ENCODE data around the gene PHF2.
A peak's percentile ranks its signal among the peaks of the same experiment; 100 is the strongest.

Gene PHF2

GRCh38 chr9:93567271-93567959 lies 9.0 kb upstream of the PHF2 start:
- DNase-seq = peak in 3 of 58 donors; percentile 29 to 57 (median 44)

GRCh38 chr9:93568169-93568568 lies 8.2 kb upstream of the PHF2 start:
- DNase-seq = no peak

DNA sequence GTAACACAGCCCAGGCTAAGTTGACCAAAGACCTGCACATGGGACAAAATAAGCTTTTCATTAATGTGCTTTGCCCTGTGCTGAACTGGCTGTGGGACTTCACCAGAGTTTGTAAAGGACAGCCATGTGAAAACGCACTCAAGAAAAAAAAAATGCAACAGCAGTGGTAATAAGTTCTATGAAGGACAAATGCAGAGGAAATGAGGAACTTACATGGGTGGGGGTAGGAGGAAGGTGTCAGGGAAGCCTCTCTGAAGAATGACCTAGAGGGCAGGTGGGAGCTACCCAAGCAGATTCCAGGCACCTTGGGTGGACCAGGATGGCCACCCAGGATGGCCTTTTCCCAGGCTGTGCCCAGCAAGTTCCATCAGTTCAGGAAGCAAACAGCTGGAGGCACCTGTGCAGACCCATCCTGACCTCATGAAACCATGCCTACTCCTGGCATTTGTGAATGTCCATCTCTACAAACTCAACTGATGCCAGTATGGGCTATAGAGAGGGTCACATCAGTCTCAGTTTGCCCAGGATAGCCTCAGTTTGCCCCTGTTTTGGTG lies 6.7 kb upstream of the PHF2 start:
- no peak for DNase-seq

GRCh38 chr9:93572221-93572620 lies 4.2 kb upstream of the PHF2 start:
- DNase-seq = no peak

DNA sequence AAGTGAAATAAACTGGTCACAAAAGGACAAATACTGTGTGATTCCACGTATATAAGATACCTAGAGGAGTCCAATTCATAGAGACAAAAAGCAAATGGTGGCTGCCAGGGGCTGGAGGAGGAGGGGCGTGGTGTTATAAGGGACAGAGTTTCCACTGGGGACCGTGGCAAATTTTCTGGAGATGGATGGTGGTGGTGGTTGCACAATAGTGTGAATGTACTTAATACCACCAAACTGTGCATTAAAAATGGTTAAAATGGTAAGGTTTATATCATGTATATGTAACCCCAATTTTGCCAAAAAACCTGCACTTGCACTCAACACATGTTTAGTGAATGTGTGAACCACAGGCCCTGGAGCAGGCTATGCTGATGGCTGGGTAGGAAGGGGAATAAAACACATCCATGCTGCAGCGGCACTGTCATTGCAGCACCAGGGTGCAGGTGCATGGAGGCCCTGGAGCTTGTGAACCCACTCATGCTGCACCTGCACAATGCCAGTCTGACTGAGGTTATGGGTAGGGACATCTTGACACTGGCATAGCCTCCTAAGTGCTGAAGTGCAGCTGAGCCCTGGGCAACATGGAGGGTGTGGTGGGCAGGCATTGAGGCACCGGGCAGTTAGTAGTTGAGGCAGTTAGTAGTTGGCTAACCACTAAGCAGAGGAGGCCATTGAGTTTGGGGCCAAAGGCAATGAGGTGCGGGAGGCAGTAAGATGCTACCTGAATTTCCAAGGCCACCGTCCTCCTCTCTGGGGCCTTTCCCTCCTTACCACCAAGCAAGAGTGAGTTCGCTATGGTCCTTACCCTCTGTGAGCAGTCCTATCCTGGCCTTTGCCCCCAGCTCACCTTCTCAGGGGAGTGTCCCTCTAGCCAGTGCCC lies 3.5 kb upstream of the PHF2 start:
- DNase-seq = no peak

- no peak for DNase-seq
Measured at GRCh38 chr9:93573516-93573828, 2.9 kb upstream of the PHF2 start.

DNA sequence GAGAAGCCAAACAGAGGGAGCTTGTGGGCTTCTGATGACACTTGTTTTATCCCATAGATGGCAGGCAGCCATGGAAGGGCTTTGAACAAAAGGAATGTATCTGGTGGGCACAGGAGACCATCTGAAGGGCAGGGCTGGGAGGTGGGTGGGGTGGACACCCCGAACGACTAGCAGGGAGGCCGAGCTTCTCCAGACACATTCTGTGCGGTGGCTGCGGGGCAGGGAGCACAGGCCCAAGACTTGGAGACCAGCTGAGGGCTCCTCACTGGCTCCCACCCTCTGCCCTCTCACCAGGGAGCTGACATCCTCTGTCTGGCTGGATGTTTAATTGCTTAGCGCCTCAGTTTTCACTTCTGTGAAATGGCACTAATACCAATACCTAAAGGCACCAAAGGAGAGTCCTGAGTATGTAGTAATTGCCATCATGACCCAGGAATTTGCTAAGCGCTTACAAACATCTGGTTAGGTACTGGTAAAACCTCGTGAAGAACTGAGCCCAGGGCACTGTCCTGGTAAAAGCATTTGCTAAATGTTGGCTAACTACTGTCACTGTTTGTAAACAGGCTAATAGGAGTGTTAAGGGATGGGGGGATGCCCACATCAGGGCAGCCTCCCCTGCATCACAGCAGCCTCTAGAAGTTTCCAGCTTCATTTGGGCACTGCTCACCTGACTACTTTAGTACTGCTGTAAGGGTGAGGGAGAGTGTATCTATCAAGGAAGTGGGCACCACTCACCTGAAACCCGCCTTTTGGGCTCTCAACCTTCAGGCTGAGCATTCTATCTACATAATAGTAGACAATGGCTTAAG lies 2.1 kb upstream of the PHF2 start:
- DNase-seq = no peak

GRCh38 chr9:93574900-93575795 lies 1.2 kb upstream of the PHF2 start:
- DNase-seq = no peak

DNA sequence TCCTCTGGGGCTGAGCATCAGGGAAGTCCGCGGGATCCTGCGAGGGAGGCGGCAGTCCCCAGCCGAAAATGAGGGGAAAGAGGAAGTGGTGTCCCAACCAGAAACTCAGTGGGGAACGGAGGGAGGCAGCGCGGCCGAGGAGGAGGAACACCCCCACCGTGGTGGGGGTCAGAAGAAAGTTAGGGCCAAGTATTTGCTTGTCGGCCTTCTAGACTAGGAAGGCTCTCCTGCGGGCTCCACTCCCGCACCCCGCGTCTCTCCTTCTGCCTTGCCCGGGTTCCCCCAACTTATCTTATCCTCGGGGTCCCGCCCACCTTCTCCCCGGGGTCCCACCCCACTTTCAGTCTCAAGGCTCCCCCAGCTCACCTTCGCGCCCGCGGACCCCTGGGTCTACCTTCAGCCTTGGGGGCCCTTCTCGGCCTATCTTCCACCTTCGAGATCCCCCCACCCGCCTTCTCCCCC lies 557 bp upstream of the PHF2 start:
- DNase-seq = peak in 16 of 58 donors; percentile 23 to 69 (median 46)

DNA sequence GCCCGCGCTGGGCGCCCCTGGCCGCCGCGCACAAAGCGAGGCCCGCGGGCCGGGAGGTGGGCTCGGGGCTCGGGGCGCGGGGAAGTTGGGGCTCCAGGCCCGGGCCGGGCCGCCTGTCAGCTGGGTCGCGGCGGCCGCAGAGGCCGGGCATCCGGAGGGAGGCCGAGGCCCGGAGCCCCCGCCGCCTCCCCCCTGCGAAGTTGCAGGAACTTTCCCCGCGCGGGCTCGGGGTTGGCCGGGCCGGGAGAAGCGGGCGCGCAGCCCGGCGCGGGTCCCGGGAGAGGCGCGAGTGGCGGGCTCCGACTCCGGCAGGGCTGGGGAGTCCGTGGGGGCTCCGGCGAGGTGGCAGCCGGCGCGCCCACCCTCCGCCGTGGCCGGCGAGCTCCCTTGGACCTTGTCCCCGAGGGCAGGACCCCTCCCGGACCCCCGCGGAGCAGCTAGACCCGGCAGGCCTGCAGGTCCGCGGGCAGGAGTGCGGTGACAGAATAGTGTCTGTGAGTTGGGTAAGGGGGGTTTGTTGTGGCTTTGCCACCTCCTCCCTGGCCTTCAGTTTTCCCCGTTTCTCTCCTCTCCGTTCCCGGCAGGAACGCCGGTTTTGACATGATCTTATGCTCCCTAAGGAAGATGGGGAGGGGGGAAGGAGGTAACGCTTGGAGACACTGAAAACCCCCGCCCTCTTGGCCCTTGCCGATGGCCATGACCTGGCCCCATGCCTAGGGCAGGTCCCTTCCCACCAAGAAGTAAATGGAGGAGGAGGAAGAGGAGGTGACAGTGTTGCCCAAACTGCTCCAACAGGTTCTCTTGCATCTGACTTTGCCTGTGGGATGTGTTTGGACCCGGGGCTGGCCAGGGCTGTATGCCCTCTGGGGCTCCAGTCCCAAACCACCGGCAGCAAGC lies 942 bp downstream of the PHF2 start:
- peak in 1 of 58 donors; percentile 29 for DNase-seq

DNA sequence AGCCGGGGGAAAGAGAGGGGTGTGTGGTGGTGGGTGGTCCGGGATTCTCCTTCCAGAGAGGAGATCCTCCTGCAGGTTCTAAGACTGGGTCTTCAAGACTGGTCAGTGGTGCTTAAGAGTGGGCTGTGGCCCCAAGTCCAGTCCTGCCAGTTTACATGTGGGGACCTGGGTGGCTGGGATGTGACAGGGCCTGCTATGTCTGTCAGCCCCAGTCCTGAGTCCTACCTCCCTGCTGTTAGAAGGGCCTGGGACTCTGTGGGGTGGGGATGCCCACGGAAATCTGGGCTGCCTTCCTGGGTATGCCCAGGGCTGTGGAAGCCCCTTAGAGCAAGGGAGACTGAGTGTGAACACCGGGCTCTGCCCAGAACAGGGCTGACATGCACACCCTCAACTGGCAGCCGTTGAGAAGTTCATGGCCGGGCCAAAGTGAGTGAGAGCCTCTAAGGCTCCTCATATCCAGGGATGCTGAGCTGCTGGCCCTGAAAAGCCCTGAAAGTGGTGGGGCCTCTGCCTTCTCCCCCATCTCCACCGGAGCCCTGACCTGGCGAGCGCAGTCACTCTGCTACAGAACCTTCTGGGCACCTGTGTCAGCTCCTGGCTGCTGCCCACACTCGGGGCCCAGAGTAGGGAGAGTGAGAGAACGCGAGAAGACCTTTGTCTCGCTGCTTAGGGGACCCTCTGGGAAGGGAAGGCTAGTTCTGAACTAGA lies 1.7 kb downstream of the PHF2 start:
- DNase-seq = no peak

GRCh38 chr9:93578844-93579243 lies 2.5 kb downstream of the PHF2 start:
- DNase-seq = no peak

- no peak for DNase-seq
Measured at GRCh38 chr9:93579711-93580516, 3.5 kb downstream of the PHF2 start.

- DNase-seq = no peak
Measured at GRCh38 chr9:93580654-93581380, 4.4 kb downstream of the PHF2 start.

DNA sequence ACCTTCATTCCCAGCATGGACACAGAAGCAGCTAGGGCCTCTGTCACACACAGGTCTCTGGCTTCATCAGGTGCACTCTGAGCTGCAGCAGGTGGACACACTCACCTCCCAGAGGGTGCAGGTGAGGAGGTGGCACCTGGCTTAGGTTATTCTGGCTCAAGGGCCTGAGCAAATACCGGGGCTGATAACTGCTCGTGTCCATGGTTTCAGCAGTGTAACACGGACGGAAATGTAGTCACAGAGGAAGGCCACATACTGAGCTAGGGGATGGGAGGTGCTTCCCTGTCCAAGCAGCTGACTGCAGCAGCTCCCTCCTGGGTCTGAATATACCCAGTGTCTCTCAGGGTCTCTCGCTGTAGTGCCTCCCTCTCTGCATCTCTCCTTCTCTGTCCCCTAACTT lies 5.7 kb downstream of the PHF2 start:
- DNase-seq = no peak

DNA sequence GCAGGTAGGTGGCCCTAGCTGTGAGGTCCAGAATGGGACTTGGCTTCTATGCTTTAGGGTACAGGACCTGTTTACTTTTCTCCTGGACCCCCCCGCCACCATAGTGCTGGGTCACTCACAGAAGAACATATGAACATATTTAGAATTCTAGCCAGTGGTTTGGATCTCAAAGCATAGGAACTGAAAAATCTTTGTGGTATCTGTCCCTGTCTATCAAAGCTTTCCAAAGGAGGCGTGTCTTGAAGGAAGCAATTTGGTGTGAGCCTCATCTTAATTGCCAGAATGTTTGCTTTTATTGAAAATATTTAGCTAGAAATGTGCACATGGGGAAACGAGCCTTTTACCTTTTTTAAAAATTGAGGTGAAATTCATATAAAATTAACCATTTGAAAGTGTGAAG lies 6.2 kb downstream of the PHF2 start:
- no peak for DNase-seq

DNA sequence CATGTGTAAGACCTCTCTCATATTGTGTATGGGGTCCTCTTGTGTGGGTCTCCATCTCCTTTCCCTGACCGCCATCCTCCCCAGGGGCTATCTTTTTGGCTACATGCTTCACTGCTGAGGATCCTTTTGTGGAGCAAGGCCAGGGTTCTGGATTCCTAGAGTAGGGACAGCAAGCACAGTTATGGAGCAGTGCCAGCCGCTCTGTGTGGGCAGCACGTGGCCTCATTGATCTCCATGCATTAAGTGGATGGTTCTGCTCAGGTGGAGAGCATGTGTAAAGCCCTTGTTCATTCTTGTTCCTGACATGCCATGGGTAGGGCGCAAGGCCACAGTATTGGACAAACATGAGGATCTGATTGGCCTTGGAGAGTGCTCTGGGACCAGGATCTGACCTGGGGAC lies 8.9 kb downstream of the PHF2 start:
- no peak for DNase-seq

Measured in anterior cingulate cortex (tissue), 58 donors.